Memory B cell (primary cell): ENCODE measurements around the gene UST.
"Not testable (repeated sequence)": the region's sequence is repeated elsewhere in the genome, so short reads cannot be mapped to it uniquely, and the experiment has no call there.

Experiments
- ATAC-seq: fragments of 150-1000 bp; cut with Tn5 transposase; 2 replicates; pipeline ENCODE4 v1.10.0; 2021; ENCODE audit warnings: low read depth, mild to moderate bottlenecking, moderate library complexity
- DNase-seq, 2 donors: peaks; one replicate each; pipeline ENCODE4 v3.0.0; 2022; ENCODE audit warnings: low spot score in 2 of 2
- H3K27ac Mint-ChIP-seq: one replicate; pipeline ENCODE4 v1.8.0; 2022; ENCODE audit warnings: mild to moderate bottlenecking, moderate library complexity, mixed read lengths
- H3K27me3 Mint-ChIP-seq: one replicate; pipeline ENCODE4 v1.8.0; 2022; ENCODE audit warnings: mixed read lengths
- H3K36me3 Mint-ChIP-seq: one replicate; pipeline ENCODE4 v1.8.0; 2022; ENCODE audit warnings: mild to moderate bottlenecking, mixed read lengths
- H3K4me1 Mint-ChIP-seq: one replicate; pipeline ENCODE4 v1.8.0; 2022; ENCODE audit warnings: mixed read lengths
- H3K4me3 Mint-ChIP-seq: one replicate; pipeline ENCODE4 v1.8.0; 2022; ENCODE audit warnings: mild to moderate bottlenecking, moderate library complexity, mixed read lengths
- H3K9me3 Mint-ChIP-seq: one replicate; pipeline ENCODE4 v1.8.0; 2022; ENCODE audit warnings: mixed read lengths

UST gene

DNA sequence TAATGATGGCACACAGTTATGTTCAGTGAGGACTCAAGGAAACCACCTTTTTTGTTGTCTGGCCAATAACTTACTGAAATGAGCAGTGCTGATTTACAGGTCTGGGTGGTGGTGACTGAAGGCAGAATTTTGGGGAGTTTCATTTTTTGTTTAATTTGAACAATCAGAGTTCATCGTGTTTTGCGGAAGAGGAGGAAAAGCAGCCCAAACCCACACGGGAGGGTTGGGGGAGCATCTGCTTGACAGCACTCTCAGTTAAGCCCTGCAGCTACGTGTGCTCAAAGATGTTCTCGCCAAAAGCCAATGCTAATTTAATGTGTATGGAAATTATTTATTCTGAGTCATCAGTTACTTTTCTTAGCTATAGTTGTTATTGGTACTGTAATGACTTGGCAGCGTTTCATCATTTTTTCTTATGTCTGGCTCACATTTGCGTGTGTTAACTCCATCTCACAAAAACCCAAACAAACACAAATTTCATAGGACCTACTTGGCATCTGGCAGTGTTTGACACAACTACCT, 89.2 kb downstream of the UST start:
- H3K4me3 Mint-ChIP-seq = peak overlapping the region; percentile 69
- DNase-seq (peak in 1 of 2 donors; percentile 17), ATAC-seq (peak; percentile 67)
- no peaks in the 10 kb centered on the region for H3K9me3 Mint-ChIP-seq
- peaks cover 2% of the 10 kb centered on the region for H3K36me3 Mint-ChIP-seq
- H3K4me1 Mint-ChIP-seq = peaks cover 34% of the 10 kb centered on the region
- H3K27ac Mint-ChIP-seq = peak overlapping the region; percentile 86
- no peaks in the 10 kb centered on the region for H3K27me3 Mint-ChIP-seq

GRCh38 chr6:148836751-148837150, 89.9 kb downstream of the UST start:
- DNase-seq = no peak
- ATAC-seq = no peak
- Mint-ChIP-seq H3K4me3 (no peak overlapping the region), H3K4me1 (peaks cover 31% of the 10 kb centered on the region), H3K9me3 (no peaks in the 10 kb centered on the region), H3K27ac (peak overlapping the region; percentile 28), H3K27me3 (no peaks in the 10 kb centered on the region), H3K36me3 (peaks cover 2% of the 10 kb centered on the region)

DNA sequence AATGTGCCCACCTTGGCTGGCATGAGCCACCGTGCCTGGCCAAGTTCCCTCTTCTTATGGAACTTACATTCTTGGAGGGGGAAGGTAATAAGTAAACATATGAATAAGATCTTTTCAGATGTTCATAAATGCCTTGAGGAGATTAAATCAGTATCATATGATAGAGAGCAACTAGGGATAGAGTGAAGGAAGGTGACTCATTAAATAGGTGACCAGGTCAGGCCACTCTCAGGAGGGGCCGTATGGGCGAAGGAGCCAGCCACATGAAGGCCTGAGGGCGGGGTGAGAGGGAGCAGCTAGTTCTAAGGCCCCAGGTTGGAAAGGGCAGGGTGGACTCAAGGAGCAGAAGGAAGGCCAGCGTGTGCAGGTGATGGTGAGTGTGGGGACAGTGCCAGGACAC, 91.1 kb downstream of the UST start:
- Mint-ChIP-seq H3K27me3 (no peaks in the 10 kb centered on the region), H3K36me3 (peaks cover 2% of the 10 kb centered on the region)
- ATAC-seq = no peak

GRCh38 chr6:148839044-148839443, 92.2 kb downstream of the UST start:
- H3K27ac Mint-ChIP-seq = no peak overlapping the region
- H3K27me3 Mint-ChIP-seq = no peaks in the 10 kb centered on the region
- H3K36me3 Mint-ChIP-seq = peaks cover 2% of the 10 kb centered on the region
- no peaks in the 10 kb centered on the region for H3K9me3 Mint-ChIP-seq
- H3K4me1 Mint-ChIP-seq = peaks cover 29% of the 10 kb centered on the region
- no peak overlapping the region for H3K4me3 Mint-ChIP-seq
- ATAC-seq (no peak), DNase-seq (no peak)

More for the DNA sequence above, 91.1 kb downstream of the UST start:
- Mint-ChIP-seq H3K4me1 (peaks cover 31% of the 10 kb centered on the region), H3K9me3 (no peaks in the 10 kb centered on the region), H3K27ac (peak overlapping the region; percentile 68), H3K4me3 (no peak overlapping the region)
- DNase-seq = no peak

DNA sequence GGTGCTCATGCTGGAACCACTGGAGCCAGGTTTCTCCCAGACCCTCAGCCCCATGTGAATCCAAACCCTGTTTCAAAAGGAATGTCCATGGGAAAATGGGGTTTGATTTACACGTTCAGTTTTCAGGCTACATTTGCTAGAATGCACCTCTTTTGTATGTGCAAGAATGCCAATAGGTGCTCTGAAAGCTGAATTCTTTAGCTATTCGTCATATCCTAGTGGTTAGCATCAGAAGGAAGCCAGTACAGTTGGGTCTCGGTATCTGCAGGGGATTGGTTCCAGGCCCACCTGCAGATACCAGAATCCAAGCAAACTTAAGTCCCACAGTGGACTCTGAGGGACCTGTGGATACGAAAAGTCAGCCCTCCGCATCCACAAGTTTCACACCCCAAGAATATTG, 93.4 kb downstream of the UST start:
- Mint-ChIP-seq H3K27ac (no peak overlapping the region), H3K36me3 (peaks cover 5% of the 10 kb centered on the region), H3K4me3 (no peak overlapping the region), H3K9me3 (no peaks in the 10 kb centered on the region), H3K4me1 (peaks cover 31% of the 10 kb centered on the region), H3K27me3 (no peaks in the 10 kb centered on the region)
- ATAC-seq = no peak
- DNase-seq = no peak

DNA sequence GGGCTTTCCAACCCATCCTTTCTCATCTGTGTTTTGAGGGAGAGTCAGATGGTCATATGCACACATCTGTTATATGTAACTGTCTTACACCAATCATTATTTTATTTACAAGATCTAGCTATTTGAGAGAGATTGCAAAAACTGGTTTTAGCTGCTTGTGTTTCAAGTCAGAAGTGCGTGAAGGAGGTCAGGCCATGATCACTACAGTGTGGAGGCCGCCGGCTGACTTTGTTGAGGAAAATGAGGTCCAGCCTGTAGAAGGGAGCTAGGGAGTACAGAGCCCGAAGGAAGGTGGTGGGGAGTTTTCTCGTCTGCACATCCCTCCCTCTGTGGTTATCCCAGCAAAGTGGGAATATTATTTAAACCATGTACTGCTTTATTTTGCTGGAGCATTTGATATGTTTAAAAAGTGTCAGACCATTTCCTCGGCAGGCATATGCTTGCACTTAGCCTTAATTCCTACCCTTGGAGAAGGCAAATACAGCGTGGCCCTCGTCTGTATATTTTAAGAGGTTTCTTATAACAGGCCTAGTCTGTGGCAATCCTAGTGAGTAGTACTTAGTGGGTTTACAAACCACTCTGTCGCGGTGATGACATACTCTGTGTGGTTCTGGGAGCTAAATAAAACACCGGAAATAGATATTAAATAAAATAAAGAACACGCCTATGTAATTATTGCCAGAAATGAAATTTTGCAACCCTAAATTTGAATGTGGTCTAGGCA, 95.6 kb downstream of the UST start:
- no peaks in the 10 kb centered on the region for H3K27me3 Mint-ChIP-seq
- peaks cover 21% of the 10 kb centered on the region for H3K4me1 Mint-ChIP-seq
- H3K4me3 Mint-ChIP-seq = no peak overlapping the region
- H3K36me3 Mint-ChIP-seq = peaks cover 5% of the 10 kb centered on the region
- ATAC-seq (no peak), DNase-seq (no peak)
- peak overlapping the region; percentile 62 for H3K27ac Mint-ChIP-seq
- H3K9me3 Mint-ChIP-seq = no peaks in the 10 kb centered on the region

- DNase-seq = no peak
- ATAC-seq = no peak
- no peak overlapping the region for H3K4me3 Mint-ChIP-seq
- H3K27me3 Mint-ChIP-seq = no peaks in the 10 kb centered on the region
- H3K36me3 Mint-ChIP-seq = peaks cover 2% of the 10 kb centered on the region
- peaks cover 26% of the 10 kb centered on the region for H3K4me1 Mint-ChIP-seq
- no peak overlapping the region for H3K27ac Mint-ChIP-seq
- H3K9me3 Mint-ChIP-seq = no peaks in the 10 kb centered on the region
Observed at GRCh38 chr6:148845464-148845863, 98.6 kb downstream of the UST start.

- ATAC-seq = no peak
Observed at GRCh38 chr6:148846778-148847761, 100.2 kb downstream of the UST start.

DNA sequence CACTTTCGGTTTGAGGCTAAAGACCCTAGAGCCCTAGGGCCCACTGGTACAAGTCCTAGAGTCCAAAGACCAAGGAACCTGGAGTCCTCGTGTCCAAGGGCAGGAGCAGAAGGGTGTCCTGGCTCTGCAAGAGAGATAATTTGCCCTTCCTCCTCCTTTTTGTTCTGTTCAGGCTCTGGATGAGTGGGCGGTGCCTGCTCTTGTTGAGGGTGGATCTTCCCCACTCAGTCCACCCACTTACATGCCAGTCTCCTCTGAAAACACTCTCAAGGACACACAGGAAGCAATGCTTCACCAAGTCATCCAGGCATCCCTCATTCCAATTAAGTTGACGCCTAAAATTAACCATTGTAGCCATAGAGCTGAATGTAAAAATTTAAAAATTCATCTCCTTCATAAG, 102.1 kb downstream of the UST start:
- no peak for DNase-seq
- H3K9me3 Mint-ChIP-seq = no peaks in the 10 kb centered on the region

More at GRCh38 chr6:148846778-148847761, 100.2 kb downstream of the UST start:
- H3K36me3 Mint-ChIP-seq = peaks cover 2% of the 10 kb centered on the region
- H3K4me1 Mint-ChIP-seq = peaks cover 30% of the 10 kb centered on the region
- H3K27ac Mint-ChIP-seq = peak overlapping the region; percentile 75
- no peaks in the 10 kb centered on the region for H3K27me3 Mint-ChIP-seq
- H3K9me3 Mint-ChIP-seq = no peaks in the 10 kb centered on the region
- H3K4me3 Mint-ChIP-seq = no peak overlapping the region
- DNase-seq = no peak

GRCh38 chr6:148849449-148849848, 102.6 kb downstream of the UST start:
- H3K36me3 Mint-ChIP-seq, H3K4me3 Mint-ChIP-seq, H3K9me3 Mint-ChIP-seq, H3K27me3 Mint-ChIP-seq, DNase-seq: not testable (repeated sequence)
- peak overlapping the region; percentile 3 for H3K27ac Mint-ChIP-seq
- peak; percentile 63 for ATAC-seq
- H3K4me1 Mint-ChIP-seq = peaks cover 42% of the 10 kb centered on the region

More for the DNA sequence above, 102.1 kb downstream of the UST start:
- Mint-ChIP-seq H3K27ac (peak overlapping the region; percentile 3), H3K4me1 (peaks cover 39% of the 10 kb centered on the region), H3K36me3 (peaks cover 2% of the 10 kb centered on the region), H3K4me3 (no peak overlapping the region), H3K27me3 (no peaks in the 10 kb centered on the region)
- no peak for ATAC-seq

- ATAC-seq (no peak), DNase-seq (no peak)
- H3K4me3 Mint-ChIP-seq = no peak overlapping the region
- H3K4me1 Mint-ChIP-seq = peaks cover 49% of the 10 kb centered on the region
- no peaks in the 10 kb centered on the region for H3K27me3 Mint-ChIP-seq
- H3K27ac Mint-ChIP-seq = no peak overlapping the region
- no peaks in the 10 kb centered on the region for H3K36me3 Mint-ChIP-seq
- no peaks in the 10 kb centered on the region for H3K9me3 Mint-ChIP-seq
Observed at GRCh38 chr6:148850964-148851363, 104.1 kb downstream of the UST start.

GRCh38 chr6:148851683-148852556, 105.1 kb downstream of the UST start:
- no peaks in the 10 kb centered on the region for H3K27me3 Mint-ChIP-seq
- DNase-seq = no peak
- H3K36me3 Mint-ChIP-seq = no peaks in the 10 kb centered on the region
- ATAC-seq = peak; percentile 41
- H3K4me1 Mint-ChIP-seq = peaks cover 47% of the 10 kb centered on the region
- H3K4me3 Mint-ChIP-seq = no peak overlapping the region
- peak overlapping the region; percentile 6 for H3K27ac Mint-ChIP-seq
- H3K9me3 Mint-ChIP-seq = no peaks in the 10 kb centered on the region

GRCh38 chr6:148852688-148853087, 105.9 kb downstream of the UST start:
- Mint-ChIP-seq H3K4me1 (peaks cover 44% of the 10 kb centered on the region), H3K27ac (no peak overlapping the region), H3K36me3 (no peaks in the 10 kb centered on the region), H3K27me3 (no peaks in the 10 kb centered on the region), H3K9me3 (no peaks in the 10 kb centered on the region), H3K4me3 (no peak overlapping the region)
- ATAC-seq = no peak
- no peak for DNase-seq
